COLO829 (cell line): ENCODE data around the gene EXD3.
"Not testable (repeated sequence)": the region's sequence is repeated elsewhere in the genome, so short reads cannot be mapped to it uniquely, and the experiment has no call there.

Experiments used
- DNase-seq: peaks from one replicate; pipeline ENCODE4 v3.0.0; 2012; ENCODE audit warnings: low spot score

Gene EXD3

DNA sequence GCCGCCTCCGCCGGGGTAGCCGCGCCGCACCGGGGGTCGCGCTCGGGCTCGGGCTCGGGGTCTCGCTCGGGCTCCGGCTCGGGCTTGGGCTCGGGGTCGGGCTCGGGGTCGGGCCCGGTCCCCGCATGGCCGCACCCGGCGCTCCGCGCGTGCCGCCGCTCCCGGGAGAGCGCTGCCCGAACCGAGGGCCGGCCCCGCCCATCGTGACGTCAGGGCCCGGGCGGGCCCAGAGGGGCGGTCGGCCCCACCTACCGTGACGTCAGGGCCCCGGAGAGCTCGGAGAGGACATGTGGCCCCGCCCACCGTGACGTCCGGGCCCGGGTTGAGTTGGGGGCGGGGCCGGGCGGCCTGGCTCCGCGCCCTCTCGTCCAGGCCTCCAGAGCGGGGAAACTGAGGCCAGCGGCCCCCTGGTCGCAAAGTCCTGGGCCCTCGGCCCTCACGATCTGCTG is 36.2 kb upstream of the EXD3 start, which contains the start of gene NSMF:
Gene NSMF (minus strand): TSS at position 183 of the 449 bp plus-strand sequence. CDS start 232 bp downstream, outside the sequence.
- peak; percentile 99 for DNase-seq

GRCh38 chr9:137458194-137459151 is 35.5 kb upstream of the EXD3 start:
- DNase-seq = no peak

- no peak for DNase-seq
Observed at GRCh38 chr9:137457406-137458193, 34.6 kb upstream of the EXD3 start.

GRCh38 chr9:137456864-137457405 is 34.0 kb upstream of the EXD3 start:
- DNase-seq = no peak

GRCh38 chr9:137456061-137456863 is 33.3 kb upstream of the EXD3 start:
- no peak for DNase-seq

DNA sequence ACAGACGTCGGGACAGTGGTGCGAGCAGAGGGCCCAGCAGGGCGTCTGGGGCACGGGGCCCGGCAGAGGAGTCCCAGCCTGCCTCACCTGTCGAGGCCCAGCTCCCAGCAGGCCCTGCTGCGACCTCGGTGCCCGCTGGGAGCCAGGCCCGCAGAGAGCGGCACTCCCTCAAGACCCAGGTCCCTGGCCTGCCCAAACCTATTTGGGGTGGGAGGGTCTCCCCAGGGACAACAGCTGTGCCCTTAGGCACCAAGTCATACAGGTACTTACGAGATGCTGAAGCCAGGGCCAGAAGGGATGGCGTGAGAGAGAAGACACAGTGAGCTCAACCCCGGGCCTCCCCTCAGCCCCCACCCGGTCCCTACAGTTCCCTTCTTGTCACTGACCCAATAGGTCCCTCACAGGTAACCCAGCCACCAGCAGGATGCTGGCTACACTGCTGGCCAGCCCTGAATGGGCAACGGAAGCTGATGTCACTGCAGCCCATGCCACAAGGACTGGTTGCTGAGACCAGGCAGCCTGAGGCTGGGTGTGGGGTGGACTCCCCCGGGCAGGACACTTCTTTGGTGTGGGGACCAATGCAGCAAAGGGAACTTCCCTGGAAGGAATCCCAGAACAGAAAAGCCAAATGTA is 32.5 kb upstream of the EXD3 start:
- no peak for DNase-seq

DNA sequence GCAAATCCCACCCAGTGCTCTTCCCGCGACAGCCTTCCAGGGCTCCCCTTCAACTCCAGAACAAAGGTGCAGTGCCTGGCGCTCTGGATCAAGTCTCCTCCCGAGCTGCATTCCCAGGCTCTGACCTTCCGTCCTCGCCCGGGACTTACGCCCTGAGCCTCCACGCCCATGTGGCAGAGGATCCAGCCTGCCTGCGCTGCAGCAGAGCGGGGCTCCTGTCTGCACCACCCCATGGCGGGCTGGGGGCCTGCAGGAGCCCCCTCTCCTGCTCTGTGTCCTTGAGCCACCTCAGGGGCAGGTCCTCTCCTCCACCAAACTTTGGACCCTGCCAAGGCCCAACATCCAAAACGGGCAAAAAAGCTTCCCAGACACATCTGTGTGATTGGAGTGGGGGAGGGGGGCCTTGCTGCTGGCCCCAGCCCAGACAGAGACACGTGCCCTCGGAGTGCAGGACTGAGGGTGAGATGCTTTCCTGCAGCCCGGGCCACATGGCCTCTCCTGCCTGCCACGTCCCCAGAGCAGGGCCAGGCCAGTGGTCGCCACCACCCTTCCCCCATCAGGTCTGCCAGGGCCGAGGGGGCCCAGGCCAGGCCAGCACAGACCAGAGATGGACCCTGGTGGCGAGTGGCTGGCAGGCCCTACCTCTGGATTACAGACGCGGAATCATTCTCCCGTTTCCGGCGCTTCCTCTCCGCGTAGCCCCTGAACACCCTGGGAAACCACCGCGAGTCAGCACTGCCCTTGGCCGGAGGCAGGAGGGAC is 31.8 kb upstream of the EXD3 start:
- no peak for DNase-seq

GRCh38 chr9:137454145-137454596 is 31.2 kb upstream of the EXD3 start:
- DNase-seq = no peak

- DNase-seq = peak; percentile 71
Observed at GRCh38 chr9:137453643-137454081, 30.7 kb upstream of the EXD3 start.

DNA sequence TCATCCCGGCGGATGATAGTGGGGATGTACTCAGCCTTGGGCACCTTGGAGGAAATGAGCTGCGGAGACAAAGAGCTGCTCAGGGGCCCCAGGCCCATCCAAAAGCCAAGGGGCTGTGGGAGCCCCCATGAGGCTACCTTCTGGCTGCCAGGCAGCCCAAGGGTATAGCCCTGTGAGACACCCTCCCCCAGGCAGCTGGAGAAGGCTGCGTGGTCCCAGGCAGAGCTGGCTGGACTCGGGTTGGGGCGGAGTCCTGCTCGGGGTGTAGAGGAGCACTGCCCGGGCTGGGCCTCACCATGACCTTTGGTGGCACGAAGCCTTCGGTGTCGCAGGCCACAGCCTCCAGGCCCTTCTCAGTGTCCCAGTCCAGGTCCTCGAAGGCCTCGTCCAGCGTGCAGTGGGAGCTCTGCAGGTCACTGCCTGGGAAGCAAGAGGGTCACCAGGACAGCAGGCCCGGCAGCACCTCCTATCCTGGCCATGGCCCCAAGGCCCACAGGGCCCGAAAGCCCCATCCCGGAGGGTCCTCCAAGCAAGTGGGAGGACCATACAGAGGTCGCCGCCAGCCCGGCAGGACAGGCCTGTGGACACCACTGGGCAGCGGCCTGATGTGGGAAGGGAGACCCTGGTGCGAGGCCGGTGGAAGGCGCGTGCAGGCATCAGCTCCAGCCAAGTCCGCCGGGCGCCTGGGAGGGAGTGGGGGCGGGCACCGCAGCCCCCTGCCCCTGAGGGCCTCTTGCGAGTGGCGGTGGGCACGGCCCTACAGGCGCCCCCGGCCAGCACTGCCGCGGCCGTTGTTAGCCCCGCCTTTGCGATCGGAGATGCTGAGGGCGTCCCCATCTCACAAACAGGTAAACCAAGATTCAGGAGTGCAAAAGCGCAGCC is 30.0 kb upstream of the EXD3 start:
- no peak for DNase-seq

GRCh38 chr9:137452006-137452760 is 29.2 kb upstream of the EXD3 start:
- DNase-seq = no peak

DNA sequence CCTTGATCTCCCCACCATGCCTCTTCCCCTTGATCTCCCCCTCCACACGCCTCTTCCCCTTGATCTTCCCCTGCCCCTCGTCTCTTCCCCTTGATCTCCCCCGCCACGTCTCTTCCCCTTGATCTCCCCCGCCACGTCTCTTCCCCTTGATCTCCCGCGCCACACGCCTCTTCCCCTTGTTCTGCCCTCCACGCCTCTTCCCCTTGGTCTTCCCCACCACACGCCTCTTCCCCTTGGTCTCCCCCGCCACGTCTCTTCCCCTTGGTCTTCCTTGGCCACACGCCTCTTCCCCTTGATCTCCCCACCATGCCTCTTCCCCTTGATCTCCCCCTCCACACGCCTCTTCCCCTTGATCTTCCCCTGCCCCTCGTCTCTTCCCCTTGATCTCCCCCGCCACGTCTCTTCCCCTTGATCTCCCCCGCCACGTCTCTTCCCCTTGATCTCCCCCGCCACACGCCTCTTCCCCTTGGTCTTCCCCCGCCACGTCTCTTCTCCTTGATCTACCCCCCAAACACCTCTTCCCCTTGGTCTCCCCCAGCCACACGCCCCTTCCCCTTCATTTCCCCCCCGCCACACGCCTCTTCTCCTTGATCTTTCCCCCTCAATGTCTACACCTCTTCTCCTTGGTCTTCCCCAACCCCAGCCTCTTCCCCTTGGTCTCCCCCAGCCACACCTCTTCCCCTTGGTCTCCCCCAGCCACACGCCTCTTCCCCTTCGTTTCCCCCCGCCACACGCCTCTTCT is 28.5 kb upstream of the EXD3 start:
- DNase-seq = not testable (repeated sequence)

- DNase-seq = not testable (repeated sequence)
Observed at GRCh38 chr9:137450539-137451222, 27.7 kb upstream of the EXD3 start.

DNA sequence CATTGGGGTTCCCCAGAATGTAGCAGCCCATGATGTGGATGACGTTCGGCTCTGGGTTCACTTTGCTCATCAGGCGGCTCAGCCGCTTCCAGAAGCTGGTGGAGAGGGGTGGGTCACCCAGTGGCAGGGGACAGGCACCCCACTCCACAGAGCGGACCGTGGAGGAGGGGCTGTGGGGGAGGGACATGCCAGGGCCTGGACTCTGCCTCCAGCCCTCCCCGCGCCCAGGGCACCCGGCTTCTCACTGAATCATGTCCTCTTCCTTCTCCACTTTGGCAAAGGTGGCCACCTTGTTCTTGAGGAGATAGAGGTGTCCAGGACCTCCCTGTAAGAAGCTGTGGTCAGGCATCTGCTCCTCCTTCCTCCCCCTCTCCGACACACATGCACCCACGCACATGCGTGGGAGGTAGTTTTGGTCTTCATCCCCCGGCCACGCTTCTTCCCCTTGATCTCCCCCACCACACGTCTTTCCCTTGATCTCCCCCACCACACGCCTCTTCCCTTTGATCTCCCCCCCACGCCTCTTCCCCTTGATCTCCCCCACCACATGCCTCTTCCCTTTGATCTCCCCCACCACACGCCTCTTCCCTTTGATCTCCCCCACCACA is 27.1 kb upstream of the EXD3 start:
- DNase-seq = no peak

DNA sequence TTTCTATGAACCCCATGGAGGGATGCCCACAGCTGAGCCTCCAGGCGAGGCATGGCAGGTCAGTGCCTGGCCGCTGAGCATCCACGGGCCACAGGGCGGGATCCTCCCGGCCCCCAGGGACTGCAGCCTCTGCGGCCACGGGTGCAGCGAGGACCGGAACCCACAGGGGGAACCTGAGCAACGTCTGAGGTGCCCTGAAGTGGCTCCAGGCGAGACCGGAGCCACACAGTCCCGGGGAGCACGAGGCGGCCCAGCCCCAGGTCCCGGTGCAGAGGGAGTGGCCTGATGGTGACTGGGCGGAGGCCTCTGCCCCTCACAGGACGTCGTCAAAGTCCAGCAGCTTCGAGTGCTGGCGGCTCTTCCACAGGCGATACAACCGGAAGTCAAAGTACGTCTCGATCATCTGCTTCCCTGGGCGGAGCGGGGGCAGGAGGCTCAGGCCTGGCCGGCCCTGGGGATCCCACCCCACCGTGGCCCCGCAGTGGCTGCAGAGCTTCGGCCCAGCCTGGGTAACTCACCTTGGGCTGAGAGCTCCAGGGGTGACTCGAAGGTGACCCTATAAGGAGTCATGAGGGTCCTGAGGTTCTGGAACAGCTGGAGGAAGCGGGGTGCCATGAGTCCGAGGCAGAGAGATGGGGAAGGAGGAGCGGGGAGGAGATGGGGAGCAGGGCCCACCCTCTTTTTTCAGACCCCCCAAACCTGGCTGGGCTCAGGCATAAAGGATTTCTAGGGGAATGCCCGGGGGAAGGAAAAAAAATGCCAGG is 26.3 kb upstream of the EXD3 start:
- no peak for DNase-seq

DNA sequence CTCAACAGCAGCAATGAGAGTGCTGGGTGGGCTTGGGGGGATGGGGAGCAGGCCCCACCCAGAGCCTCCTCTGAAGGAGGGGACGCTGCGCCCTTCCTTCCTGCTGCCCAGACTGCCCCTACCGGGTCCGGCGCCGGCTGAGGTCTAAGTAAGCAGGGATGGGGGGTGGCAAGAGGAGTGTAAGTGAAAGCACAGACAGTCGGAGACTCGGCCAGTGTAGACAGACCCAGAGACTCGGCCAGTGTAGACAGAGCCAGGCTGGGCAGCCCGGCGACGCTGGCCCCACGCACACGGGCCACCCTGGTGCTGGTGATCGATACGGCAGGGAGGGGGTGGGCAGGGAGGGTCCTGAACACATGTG is 25.6 kb upstream of the EXD3 start:
- no peak for DNase-seq
